Neutrophil (primary cell): ENCODE results near the gene CSF1.
A peak's percentile ranks its signal among the peaks of the same experiment; 100 is the strongest.
"Not testable (repeated sequence)": the region's sequence is repeated elsewhere in the genome, so short reads cannot be mapped to it uniquely, and the experiment has no call there.

Experiments
- H3K27ac ChIP-seq: fragments of 200-600 bp; sonication (generic); 2 replicates; pipeline ENCODE4 v1.5.1; 2016; ENCODE audit warnings: mild to moderate bottlenecking, moderate library complexity
- H3K27me3 ChIP-seq: fragments of 200-600 bp; sonication (generic); 2 replicates; pipeline ENCODE4 v1.6.0; 2016; ENCODE audit warnings: mild to moderate bottlenecking
- H3K36me3 ChIP-seq: fragments of 200-600 bp; sonication (generic); 2 replicates; pipeline ENCODE4 v1.5.1; 2017
- H3K4me1 ChIP-seq, 2 experiments: fragments of 200-600 bp in 1 of 2; sonication (generic) in 1 of 2; 1 replicate in 1 of 2; 2 replicates in 1 of 2; pipeline versions ENCODE4 v1.5.1 to v1.6.1; 2013 to 2016; ENCODE audit warnings: low read depth in 1 of 2, low read length in 1 of 2, mild to moderate bottlenecking in 1 of 2, moderate library complexity in 1 of 2; ENCODE audit not compliant: control insufficient read depth in 1 of 2, insufficient read depth in 1 of 2
- H3K4me3 ChIP-seq, 2 experiments: fragments of 200-600 bp in 1 of 2; sonication (generic) in 1 of 2; 1 replicate in 1 of 2; 2 replicates in 1 of 2; pipeline ENCODE4 v1.5.1; 2013 to 2016; ENCODE audit warnings: low read depth in 1 of 2, low read length in 1 of 2, mild to moderate bottlenecking in 1 of 2, moderate library complexity in 1 of 2
- H3K9me3 ChIP-seq: fragments of 200-600 bp; sonication (generic); 2 replicates; pipeline ENCODE4 v1.5.1; 2016
- CTCF ChIP-seq: fragments of 200-600 bp; sonication (generic); IDR thresholded peaks from 2 replicates; pipeline ENCODE4 v1.5.1; 2016; ENCODE audit warnings: antibody characterized with exemption

CSF1 gene, protein sequence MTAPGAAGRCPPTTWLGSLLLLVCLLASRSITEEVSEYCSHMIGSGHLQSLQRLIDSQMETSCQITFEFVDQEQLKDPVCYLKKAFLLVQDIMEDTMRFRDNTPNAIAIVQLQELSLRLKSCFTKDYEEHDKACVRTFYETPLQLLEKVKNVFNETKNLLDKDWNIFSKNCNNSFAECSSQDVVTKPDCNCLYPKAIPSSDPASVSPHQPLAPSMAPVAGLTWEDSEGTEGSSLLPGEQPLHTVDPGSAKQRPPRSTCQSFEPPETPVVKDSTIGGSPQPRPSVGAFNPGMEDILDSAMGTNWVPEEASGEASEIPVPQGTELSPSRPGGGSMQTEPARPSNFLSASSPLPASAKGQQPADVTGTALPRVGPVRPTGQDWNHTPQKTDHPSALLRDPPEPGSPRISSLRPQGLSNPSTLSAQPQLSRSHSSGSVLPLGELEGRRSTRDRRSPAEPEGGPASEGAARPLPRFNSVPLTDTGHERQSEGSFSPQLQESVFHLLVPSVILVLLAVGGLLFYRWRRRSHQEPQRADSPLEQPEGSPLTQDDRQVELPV

DNA sequence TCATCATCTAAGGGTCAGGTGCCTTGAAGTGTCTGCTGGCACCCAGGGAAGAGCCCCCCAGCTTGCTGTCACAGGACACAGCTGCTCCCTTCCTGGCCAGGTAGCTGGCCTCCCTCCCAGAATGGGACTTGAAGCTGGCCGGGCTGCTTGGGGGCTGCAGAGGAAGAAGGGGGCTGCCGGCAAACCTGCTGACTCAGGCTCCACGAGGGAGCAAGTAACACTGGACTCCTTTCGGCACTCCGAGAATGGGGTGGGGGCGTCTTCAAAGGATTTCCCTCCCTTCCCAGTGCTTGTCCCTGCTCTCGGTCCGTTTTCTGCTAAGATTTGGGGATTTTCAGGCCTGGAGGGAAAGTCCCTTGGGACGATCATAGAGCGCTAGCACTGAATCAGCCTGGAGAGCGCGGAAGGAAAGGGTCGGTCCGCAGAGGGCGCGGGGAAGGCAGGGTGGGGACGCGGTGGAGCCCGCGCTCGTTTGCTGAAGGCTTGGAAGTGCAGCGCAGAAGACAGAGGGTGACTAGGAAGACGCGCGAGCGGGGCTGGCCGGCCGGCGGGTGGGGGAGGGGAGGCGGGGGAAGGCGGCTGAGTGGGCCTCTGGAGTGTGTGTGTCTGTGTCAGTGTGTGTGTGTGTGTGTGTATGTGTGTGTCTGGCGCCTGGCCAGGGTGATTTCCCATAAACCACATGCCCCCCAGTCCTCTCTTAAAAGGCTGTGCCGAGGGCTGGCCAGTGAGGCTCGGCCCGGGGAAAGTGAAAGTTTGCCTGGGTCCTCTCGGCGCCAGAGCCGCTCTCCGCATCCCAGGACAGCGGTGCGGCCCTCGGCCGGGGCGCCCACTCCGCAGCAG is at the start of gene CSF1:
Gene CSF1, plus strand, starts transcription at position 727 of the 840 bp plus-strand sequence. CDS start 175 bp downstream, outside the sequence.
- Histone ChIP-seq H3K27me3 (peaks cover 62% of the 10 kb centered on the region), H3K9me3 (no peaks in the 10 kb centered on the region), H3K4me1 (peaks cover 30 to 43% of the 10 kb centered on the region in 2 experiments), H3K4me3 (peak within 1 kb of the TSS; percentile 75 to 91), H3K36me3 (no peaks in the 10 kb centered on the region), H3K27ac (peak within 1 kb of the TSS; percentile 78)
- TF ChIP-seq CTCF: no peak

DNA sequence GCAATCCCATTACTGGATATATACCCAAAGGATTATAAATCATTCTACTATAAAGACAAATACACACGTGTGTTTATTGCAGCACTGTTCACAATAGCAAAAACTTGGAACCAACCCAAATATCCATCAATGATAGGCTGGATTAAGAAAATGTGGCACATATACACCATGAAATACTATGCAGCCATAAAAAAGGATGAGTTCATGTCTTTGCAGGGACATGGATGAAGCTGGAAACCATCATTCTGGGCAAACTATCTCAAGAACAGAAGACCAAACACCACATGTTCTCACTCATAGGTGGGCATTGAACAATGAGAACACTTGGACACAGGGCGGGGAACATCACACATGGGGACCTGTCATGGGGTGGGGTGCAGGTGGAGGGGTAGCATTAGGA is 49.0 kb upstream of the CSF1 start:
- H3K4me1 ChIP-seq: peaks cover 15 to 18% of the 10 kb centered on the region in 2 experiments
- H3K36me3 ChIP-seq, H3K9me3 ChIP-seq, H3K27ac ChIP-seq, H3K4me3 ChIP-seq, H3K27me3 ChIP-seq: not testable (repeated sequence)

DNA sequence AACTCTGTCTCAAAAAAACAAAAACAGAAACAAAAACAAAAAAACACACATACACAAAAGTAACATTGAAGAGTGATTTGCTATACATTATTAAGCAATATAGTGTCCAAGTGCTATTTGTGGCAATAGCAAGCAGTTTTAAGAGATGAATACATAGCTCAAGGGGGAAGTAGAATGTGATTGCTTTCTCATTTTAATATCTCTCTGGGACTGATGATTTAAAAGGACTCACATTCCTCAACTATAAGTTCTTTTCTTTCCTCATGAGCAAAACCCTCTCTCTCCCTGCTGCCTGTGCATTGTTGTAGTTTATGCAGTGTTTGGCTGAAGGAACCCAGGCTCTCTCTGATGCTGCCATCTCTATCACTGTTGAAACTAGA is 47.0 kb upstream of the CSF1 start:
- H3K9me3 ChIP-seq: no peaks in the 10 kb centered on the region
- no peaks in the 10 kb centered on the region for H3K36me3 ChIP-seq
- H3K27ac ChIP-seq: peak overlapping the region; percentile 53
- TF ChIP-seq CTCF: no peak
- no peaks in the 10 kb centered on the region for H3K27me3 ChIP-seq
- H3K4me3 ChIP-seq: no peak overlapping the region
- H3K4me1 ChIP-seq: peaks cover 12 to 15% of the 10 kb centered on the region in 2 experiments

DNA sequence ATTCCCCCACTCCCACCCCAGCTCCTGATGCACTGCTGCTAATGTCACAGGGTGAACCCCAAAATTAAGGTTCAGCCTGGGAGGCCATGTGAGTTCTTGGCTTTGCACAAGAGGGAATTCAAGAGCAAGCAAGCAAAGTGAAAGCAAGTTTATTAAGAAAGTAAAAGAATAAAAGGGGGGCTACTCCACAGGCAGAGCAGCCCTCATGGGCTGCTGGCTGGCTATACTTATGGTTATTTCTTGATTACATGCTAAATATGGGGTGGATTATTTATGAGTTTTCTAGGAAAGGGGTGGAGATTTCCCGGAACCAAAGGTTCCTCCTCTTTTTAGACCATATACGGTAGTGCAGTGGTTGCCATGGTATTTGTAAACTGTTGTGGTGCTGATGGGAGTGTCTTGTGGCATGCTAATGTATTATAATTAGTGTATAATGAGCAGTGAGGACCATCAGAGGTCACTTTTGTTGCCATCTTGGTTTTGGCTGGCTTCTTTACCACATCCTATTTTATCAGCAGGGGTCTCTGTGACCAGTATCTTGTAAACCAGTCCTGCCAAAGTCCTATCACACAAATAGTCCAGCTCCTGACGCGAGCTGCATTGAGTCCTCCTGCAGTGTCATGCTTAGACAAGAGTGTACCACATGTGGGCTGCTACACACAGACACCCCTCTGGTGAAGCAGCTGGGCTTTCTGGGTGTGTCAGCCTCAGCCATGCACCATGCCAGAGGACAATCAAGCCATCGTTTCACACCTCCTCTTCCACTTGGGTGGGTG is 46.4 kb upstream of the CSF1 start:
- Histone ChIP-seq H3K36me3 (no peaks in the 10 kb centered on the region), H3K9me3 (no peaks in the 10 kb centered on the region), H3K4me1 (peaks cover 12 to 15% of the 10 kb centered on the region in 2 experiments), H3K4me3 (no peak overlapping the region), H3K27ac (peak overlapping the region; percentile 53), H3K27me3 (no peaks in the 10 kb centered on the region)
- no peak for TF ChIP-seq CTCF

GRCh38 chr1:109864930-109865612 is 45.6 kb upstream of the CSF1 start:
- peaks cover 12 to 15% of the 10 kb centered on the region in 2 experiments for H3K4me1 ChIP-seq
- H3K27me3 ChIP-seq: no peaks in the 10 kb centered on the region
- no peaks in the 10 kb centered on the region for H3K9me3 ChIP-seq
- no peaks in the 10 kb centered on the region for H3K36me3 ChIP-seq
- TF ChIP-seq CTCF: no peak
- peak overlapping the region; percentile 0 for H3K27ac ChIP-seq
- H3K4me3 ChIP-seq: no peak overlapping the region
